Mesenchymal stem cell (in vitro differentiated cells and primary cell): ENCODE data around the gene OSGIN1.
A peak's percentile ranks its signal among the peaks of the same experiment; 100 is the strongest.

Experiments
- DNase-seq: peaks from one replicate; pipeline ENCODE4 v3.0.0-alpha.2; 2013
- H2AFZ ChIP-seq: one replicate; pipeline ENCODE4 v1.6.1; 2013; ENCODE audit warnings: low read depth, mild to moderate bottlenecking, control low read depth, inconsistent platforms, low read length, moderate library complexity
- H2AK5ac ChIP-seq: 2 replicates; pipeline ENCODE4 v1.6.1; 2013; ENCODE audit warnings: low read length, moderate library complexity, mild to moderate bottlenecking, inconsistent platforms; ENCODE audit not compliant: severe bottlenecking
- H2BK120ac ChIP-seq: one replicate; pipeline ENCODE4 v1.6.1; 2013; ENCODE audit warnings: low read depth, mild to moderate bottlenecking, inconsistent platforms, low read length, moderate library complexity
- H2BK12ac ChIP-seq, 2 experiments: one replicate each; pipeline ENCODE4 v1.6.1; 2013; ENCODE audit warnings: inconsistent platforms in 2 of 2, low read length in 2 of 2, mild to moderate bottlenecking in 2 of 2, moderate library complexity in 2 of 2, control low read depth in 1 of 2
- H2BK15ac ChIP-seq: one replicate; pipeline ENCODE4 v1.6.1; 2013; ENCODE audit warnings: mild to moderate bottlenecking, low read depth, inconsistent platforms; ENCODE audit not compliant: poor library complexity, severe bottlenecking
- H2BK5ac ChIP-seq: 2 replicates; pipeline ENCODE4 v1.6.1; 2013; ENCODE audit warnings: low read depth, mild to moderate bottlenecking, low read length, control low read depth, inconsistent platforms; ENCODE audit not compliant: poor library complexity, severe bottlenecking
- H3K14ac ChIP-seq, 2 experiments: one replicate each; pipeline ENCODE4 v1.6.1; 2013; ENCODE audit warnings: inconsistent platforms in 2 of 2, low read length in 2 of 2, control low read depth in 1 of 2, mild to moderate bottlenecking in 1 of 2, moderate library complexity in 1 of 2
- H3K18ac ChIP-seq, 2 experiments: one replicate each; pipeline ENCODE4 v1.6.1; 2013; ENCODE audit warnings: inconsistent platforms in 2 of 2, low read length in 2 of 2, control low read depth in 1 of 2, low read depth in 1 of 2, mild to moderate bottlenecking in 1 of 2
- H3K23ac ChIP-seq, 2 experiments: one replicate each; pipeline ENCODE4 v1.6.1; 2013; ENCODE audit warnings: inconsistent platforms in 2 of 2, low read length in 2 of 2, mild to moderate bottlenecking in 2 of 2, moderate library complexity in 2 of 2, control low read depth in 1 of 2
- H3K27ac ChIP-seq: 2 replicates; pipeline ENCODE4 v1.5.1; 2013; ENCODE audit warnings: mild to moderate bottlenecking, moderate library complexity, low read length, control low read depth, inconsistent platforms; ENCODE audit not compliant: poor library complexity, severe bottlenecking
- H3K27me3 ChIP-seq, 2 experiments: 2 replicates each; pipeline versions ENCODE4 v1.6.1 to v1.7.0; 2013; ENCODE audit warnings: low read length in 2 of 2, mild to moderate bottlenecking in 2 of 2, moderate library complexity in 2 of 2, control low read depth in 1 of 2, inconsistent platforms in 1 of 2; ENCODE audit not compliant: control insufficient read depth in 1 of 2, insufficient read depth in 1 of 2
- H3K36me3 ChIP-seq, 2 experiments: 2 replicates each; pipeline versions ENCODE4 v1.6.1 to v1.7.0; 2013; ENCODE audit warnings: low read length in 2 of 2, control low read depth in 1 of 2, inconsistent platforms in 1 of 2, low read depth in 1 of 2, mild to moderate bottlenecking in 1 of 2; ENCODE audit not compliant: insufficient read depth in 2 of 2, control insufficient read depth in 1 of 2
- H3K4ac ChIP-seq, 2 experiments: one replicate each; pipeline ENCODE4 v1.6.1; 2013; ENCODE audit warnings: inconsistent platforms in 2 of 2, low read length in 2 of 2, mild to moderate bottlenecking in 2 of 2, moderate library complexity in 2 of 2, control low read depth in 1 of 2, low read depth in 1 of 2
- H3K4me1 ChIP-seq: 2 replicates; pipeline ENCODE4 v1.6.1; 2013; ENCODE audit warnings: low read depth, low read length, control low read depth; ENCODE audit not compliant: control insufficient read depth, insufficient read depth
- H3K4me2 ChIP-seq: 2 replicates; pipeline ENCODE4 v1.6.1; 2013; ENCODE audit warnings: low read length, mild to moderate bottlenecking, inconsistent platforms; ENCODE audit not compliant: poor library complexity, severe bottlenecking
- H3K4me3 ChIP-seq, 2 experiments: 2 replicates each; pipeline versions ENCODE4 v1.5.1 to v1.7.0; 2013; ENCODE audit warnings: low read length in 2 of 2, mild to moderate bottlenecking in 2 of 2, control low read depth in 1 of 2, low read depth in 1 of 2; ENCODE audit not compliant: insufficient read depth in 1 of 2
- H3K79me1 ChIP-seq: replicated peaks from 2 replicates; pipeline ENCODE4 v1.6.1; 2013; ENCODE audit warnings: mild to moderate bottlenecking, control low read depth, low read length, inconsistent platforms; ENCODE audit not compliant: poor library complexity, severe bottlenecking
- H3K9ac ChIP-seq: 2 replicates; pipeline ENCODE4 v1.7.0; 2013; ENCODE audit warnings: mild to moderate bottlenecking, low read length, moderate library complexity
- H3K9me3 ChIP-seq: 2 replicates; pipeline ENCODE4 v1.7.0; 2013; ENCODE audit warnings: mild to moderate bottlenecking, low read length; ENCODE audit not compliant: control insufficient read depth
- H4K8ac ChIP-seq: one replicate; pipeline ENCODE4 v1.6.1; 2013; ENCODE audit warnings: inconsistent platforms, mild to moderate bottlenecking, low read length, moderate library complexity
- H4K91ac ChIP-seq: one replicate; pipeline ENCODE4 v1.6.1; 2013; ENCODE audit warnings: mild to moderate bottlenecking, low read length, inconsistent platforms
- WGBS: methylation state at CpG from one replicate; pipeline ENCODE4 v1.1.7; 2013; ENCODE audit warnings: mixed read lengths; 5-methylcytosine and 5-hydroxymethylcytosine counted together

Gene OSGIN1

GRCh38 chr16:83929811-83930555 lies 23.1 kb upstream of the OSGIN1 start:
- no peak overlapping the region for H3K27ac ChIP-seq
- H3K36me3 ChIP-seq, result peaks cover 0 to 3% of the 10 kb centered on the region in 2 experiments
- H3K4me1 ChIP-seq, result peaks cover 5% of the 10 kb centered on the region
- H2AFZ ChIP-seq, result no peak overlapping the region
- H3K4ac ChIP-seq, result no peak overlapping the region
- H3K4me3 ChIP-seq, result no peak overlapping the region
- no peak overlapping the region for H2BK12ac ChIP-seq
- H4K91ac ChIP-seq, result no peak overlapping the region
- H2BK5ac ChIP-seq, result no peak overlapping the region
- H3K9me3 ChIP-seq, result no peaks in the 10 kb centered on the region
- no peak overlapping the region for H3K23ac ChIP-seq
- no peak overlapping the region for H3K14ac ChIP-seq
- no peak overlapping the region for H3K9ac ChIP-seq
- WGBS, result 73% methylated on average over 15 of the region's 17 CpGs
- H3K27me3 ChIP-seq, result peaks cover 22 to 24% of the 10 kb centered on the region in 2 experiments
- H2BK120ac ChIP-seq, result no peak overlapping the region
- DNase-seq, result no peak
- no peaks in the 10 kb centered on the region for H3K79me1 ChIP-seq
- no peak overlapping the region for H3K4me2 ChIP-seq
- H3K18ac ChIP-seq, result no peak overlapping the region
- H4K8ac ChIP-seq, result no peak overlapping the region
- no peak overlapping the region for H2BK15ac ChIP-seq
- no peak overlapping the region for H2AK5ac ChIP-seq

- no peak overlapping the region for H3K9ac ChIP-seq
- DNase-seq, result no peak
- peaks cover 31 to 32% of the 10 kb centered on the region in 2 experiments for H3K27me3 ChIP-seq
- no peak overlapping the region for H2BK12ac ChIP-seq
- H2BK15ac ChIP-seq, result no peak overlapping the region
- WGBS, result 93% methylated on average over 22 of the region's 22 CpGs
- no peak overlapping the region for H3K4ac ChIP-seq
- H2BK5ac ChIP-seq, result no peak overlapping the region
- H3K36me3 ChIP-seq, result no peaks in the 10 kb centered on the region
- peaks cover 5% of the 10 kb centered on the region for H3K4me1 ChIP-seq
- no peak overlapping the region for H3K4me2 ChIP-seq
- no peaks in the 10 kb centered on the region for H3K79me1 ChIP-seq
- H3K9me3 ChIP-seq, result no peaks in the 10 kb centered on the region
- H4K8ac ChIP-seq, result no peak overlapping the region
- no peak overlapping the region for H3K23ac ChIP-seq
- H2AFZ ChIP-seq, result no peak overlapping the region
- H4K91ac ChIP-seq, result no peak overlapping the region
- no peak overlapping the region for H2AK5ac ChIP-seq
- peak overlapping the region in 1 of 2 experiments; percentile 58 for H3K14ac ChIP-seq
- no peak overlapping the region for H3K18ac ChIP-seq
- no peak overlapping the region for H3K27ac ChIP-seq
- no peak overlapping the region for H3K4me3 ChIP-seq
- H2BK120ac ChIP-seq, result no peak overlapping the region
Measured at GRCh38 chr16:83930730-83931500, 22.1 kb upstream of the OSGIN1 start.

- no peak overlapping the region for H2BK15ac ChIP-seq
- no peak overlapping the region for H3K9ac ChIP-seq
- H4K91ac ChIP-seq, result no peak overlapping the region
- no peak overlapping the region for H2BK5ac ChIP-seq
- no peak overlapping the region for H2AK5ac ChIP-seq
- no peak overlapping the region for H3K4me3 ChIP-seq
- H3K9me3 ChIP-seq, result no peaks in the 10 kb centered on the region
- H3K4ac ChIP-seq, result no peak overlapping the region
- H2BK120ac ChIP-seq, result no peak overlapping the region
- no peak overlapping the region for H3K18ac ChIP-seq
- DNase-seq, result no peak
- H3K4me1 ChIP-seq, result peaks cover 5% of the 10 kb centered on the region
- no peak overlapping the region for H4K8ac ChIP-seq
- no peak overlapping the region for H2BK12ac ChIP-seq
- H3K36me3 ChIP-seq, result no peaks in the 10 kb centered on the region
- H3K27ac ChIP-seq, result no peak overlapping the region
- H2AFZ ChIP-seq, result no peak overlapping the region
- H3K23ac ChIP-seq, result no peak overlapping the region
- H3K27me3 ChIP-seq, result peaks cover 37 to 38% of the 10 kb centered on the region in 2 experiments
- no peaks in the 10 kb centered on the region for H3K79me1 ChIP-seq
- H3K4me2 ChIP-seq, result no peak overlapping the region
- WGBS, result 95% methylated on average over 17 of the region's 17 CpGs
- H3K14ac ChIP-seq, result no peak overlapping the region
Measured at GRCh38 chr16:83931556-83931955, 21.5 kb upstream of the OSGIN1 start.

- no peak overlapping the region for H2BK120ac ChIP-seq
Measured at GRCh38 chr16:83932304-83932703, 20.7 kb upstream of the OSGIN1 start.

More at GRCh38 chr16:83932304-83932703, 20.7 kb upstream of the OSGIN1 start:
- Histone ChIP-seq H4K91ac (no peak overlapping the region), H2AFZ (no peak overlapping the region), H3K79me1 (no peaks in the 10 kb centered on the region), H3K27me3 (peaks cover 39 to 45% of the 10 kb centered on the region in 2 experiments), H3K4me1 (no peaks in the 10 kb centered on the region), H3K9ac (no peak overlapping the region), H2BK5ac (no peak overlapping the region), H3K27ac (no peak overlapping the region), H3K18ac (no peak overlapping the region), H3K9me3 (no peaks in the 10 kb centered on the region), H3K4me2 (no peak overlapping the region), H3K14ac (no peak overlapping the region), H2AK5ac (no peak overlapping the region), H3K36me3 (no peaks in the 10 kb centered on the region), H3K23ac (no peak overlapping the region), H2BK12ac (no peak overlapping the region), H2BK15ac (no peak overlapping the region), H3K4me3 (no peak overlapping the region), H3K4ac (no peak overlapping the region), H4K8ac (no peak overlapping the region)
- WGBS, result 91% methylated on average over 11 of the region's 11 CpGs
- DNase-seq, result no peak
